IMR-90 (cell line): ENCODE data around the gene AKAP13. TPM values are rescaled to one million over a fixed set of nuclear protein-coding genes. Genes with fewer than 3 reads are reported as not detected.

Experiments
- ATAC-seq: fragments of 200-7000 bp; cut with Tn5 transposase; 2 replicates; pipeline ENCODE4 v1.9.1; 2020; ENCODE audit warnings: low read depth, mild to moderate bottlenecking, moderate library complexity
- BruUV-seq: library from RNA; stranded (reverse); fragments of 400-500 nt; replicated peaks from 2 replicates; lab custom pipeline; 2021; lab: Mats Ljungman, UMichigan
- CTCF ChIA-PET: fragments of 300-600 bp; formaldehyde crosslinking; extraction: SDS; loops from one replicate; lab custom pipeline; 2021; ENCODE audit warnings: antibody characterized with exemption; lab: Yijun Ruan, JAX
- POLR2A ChIA-PET: fragments of 300-600 bp; sonication (Branson Sonifier 250); formaldehyde crosslinking; loops from one replicate; lab custom pipeline; 2022; ENCODE audit warnings: antibody characterized with exemption; ENCODE audit not compliant: unreplicated experiment; lab: Charles Lee
- DNase-seq: peaks from one replicate; pipeline ENCODE4 v3.0.0; 2013
- H2AFZ ChIP-seq: replicated peaks from 2 replicates; pipeline ENCODE3; 2013; ENCODE audit warnings: low read length, mild to moderate bottlenecking; ENCODE audit not compliant: poor library complexity
- H2AK5ac ChIP-seq: 2 replicates; pipeline ENCODE4 v1.6.1; 2013; ENCODE audit warnings: low read depth, low read length, inconsistent platforms
- H2AK9ac ChIP-seq: replicated peaks from 2 replicates; pipeline ENCODE3; 2013; ENCODE audit warnings: mild to moderate bottlenecking, low read depth, low read length, moderate library complexity; ENCODE audit not compliant: poor library complexity
- H2BK120ac ChIP-seq: 2 replicates; pipeline ENCODE4 v1.6.1; 2013; ENCODE audit warnings: low read depth, low read length, inconsistent platforms
- H2BK15ac ChIP-seq: 3 replicates; pipeline ENCODE4 v1.6.1; 2013; ENCODE audit warnings: low read depth, low read length, inconsistent platforms
- H2BK20ac ChIP-seq: 2 replicates; pipeline ENCODE4 v1.6.1; 2013; ENCODE audit warnings: low read depth, mild to moderate bottlenecking, inconsistent platforms, low read length, moderate library complexity
- H2BK5ac ChIP-seq: 2 replicates; pipeline ENCODE4 v1.6.1; 2013; ENCODE audit warnings: mild to moderate bottlenecking, low read depth, low read length, inconsistent platforms; ENCODE audit not compliant: poor library complexity, severe bottlenecking
- H3K14ac ChIP-seq: replicated peaks from 2 replicates; pipeline ENCODE4 v1.6.1; 2013; ENCODE audit warnings: low read depth, low read length, inconsistent platforms
- H3K18ac ChIP-seq: 2 replicates; pipeline ENCODE4 v1.6.1; 2013; ENCODE audit warnings: low read depth, low read length, control low read depth
- H3K23ac ChIP-seq: 2 replicates; pipeline ENCODE4 v1.6.1; 2013; ENCODE audit warnings: low read depth, low read length, inconsistent platforms
- H3K27ac ChIP-seq: 2 replicates; pipeline ENCODE4 v1.5.1; 2013; ENCODE audit warnings: mild to moderate bottlenecking, control low read depth, low read length; ENCODE audit not compliant: insufficient read depth
- H3K27me3 ChIP-seq: 2 replicates; pipeline ENCODE4 v1.6.1; 2013; ENCODE audit warnings: low read length; ENCODE audit not compliant: control insufficient read depth, insufficient read depth
- H3K36me3 ChIP-seq: 2 replicates; pipeline ENCODE4 v1.6.1; 2013; ENCODE audit warnings: low read length, mixed read lengths; ENCODE audit not compliant: control insufficient read depth, insufficient read depth
- H3K4ac ChIP-seq: 2 replicates; pipeline ENCODE4 v1.6.1; 2013; ENCODE audit warnings: low read depth, low read length, inconsistent platforms
- H3K4me1 ChIP-seq: 2 replicates; pipeline ENCODE4 v1.6.1; 2013; ENCODE audit warnings: low read length, mixed read lengths; ENCODE audit not compliant: control insufficient read depth, insufficient read depth
- H3K4me2 ChIP-seq: 2 replicates; pipeline ENCODE4 v1.6.1; 2013; ENCODE audit warnings: low read depth, mild to moderate bottlenecking, control low read depth, low read length, moderate library complexity
- H3K4me3 ChIP-seq: 2 replicates; pipeline ENCODE4 v1.5.1; 2013; ENCODE audit warnings: low read depth, mild to moderate bottlenecking, control low read depth, low read length, moderate library complexity; ENCODE audit not compliant: insufficient read depth
- H3K56ac ChIP-seq: 2 replicates; pipeline ENCODE4 v1.6.1; 2013; ENCODE audit warnings: low read length, inconsistent platforms; ENCODE audit not compliant: insufficient read depth; ENCODE audit errors: extremely low read depth
- H3K79me1 ChIP-seq, 2 experiments: 2 replicates each; pipeline ENCODE4 v1.6.1; 2013; ENCODE audit warnings: low read length in 2 of 2, inconsistent platforms in 1 of 2, low read depth in 1 of 2
- H3K9ac ChIP-seq: 2 replicates; pipeline ENCODE4 v1.6.1; 2013; ENCODE audit warnings: low read depth, low read length, control low read depth
- H3K9me1 ChIP-seq: 2 replicates; pipeline ENCODE4 v1.6.1; 2013; ENCODE audit warnings: low read length, inconsistent platforms; ENCODE audit not compliant: insufficient read depth
- H3K9me3 ChIP-seq: 2 replicates; pipeline ENCODE4 v1.6.1; 2013; ENCODE audit warnings: low read length; ENCODE audit not compliant: control insufficient read depth, insufficient read depth
- H4K20me1 ChIP-seq: 2 replicates; pipeline ENCODE4 v1.6.1; 2013; ENCODE audit warnings: low read length, inconsistent platforms; ENCODE audit not compliant: insufficient read depth
- H4K5ac ChIP-seq: 2 replicates; pipeline ENCODE4 v1.6.1; 2013; ENCODE audit warnings: mild to moderate bottlenecking, low read depth, low read length, control low read depth
- H4K8ac ChIP-seq, 2 experiments: 2 replicates each; pipeline ENCODE4 v1.6.1; 2013; ENCODE audit warnings: low read depth in 2 of 2, low read length in 2 of 2, control low read depth in 1 of 2, inconsistent platforms in 1 of 2
- H4K91ac ChIP-seq: 2 replicates; pipeline ENCODE4 v1.6.1; 2013; ENCODE audit warnings: low read depth, low read length, inconsistent platforms; ENCODE audit not compliant: insufficient read depth
- CEBPB ChIP-seq: IDR thresholded peaks from 2 replicates; pipeline ENCODE4 v1.6.1; 2012; ENCODE audit warnings: low read depth, low read length, improper control_type of control experiment
- WGBS, 2 experiments: methylation state at CpG; one replicate each; pipeline versions ENCODE4 v1.1.5 to v1.1.7; 2013; ENCODE audit warnings: missing lambda C conversion rate in 2 of 2; ENCODE audit not compliant: insufficient read length in 1 of 2; ENCODE audit errors: extremely low coverage in 2 of 2; 5-methylcytosine and 5-hydroxymethylcytosine counted together
- dilution Hi-C: fragments of 300-500 bp; cut with HindIII; formaldehyde crosslinking; loops from one replicate; pipeline ENCODE4 v1.14.3; 2018; ENCODE audit warnings: low sequenced_read_pairs; ENCODE audit not compliant: unreplicated experiment
- in situ Hi-C: fragments of 300-500 bp; cut with MboI; formaldehyde crosslinking; loops from 3 replicates; pipeline ENCODE4 v1.14.3; 2019; ENCODE audit warnings: low sequenced_read_pairs, inconsistent platforms, mixed read lengths
- intact Hi-C: fragments of 100-400 bp; cut with micrococcal nuclease; formaldehyde crosslinking; loops from 2 replicates; pipeline ENCODE4 v1.10.0; 2022
- polyA plus RNA-seq, 3 experiments: library from polyadenylated mRNA; depleted of rRNA; stranded (reverse); fragments of >200 nt; gene quantifications; 2 replicates each; pipeline ENCODE4 v1.2.3, GENCODE V29; 2012; ENCODE audit warnings: low replicate concordance in 1 of 3
- total RNA-seq: library from RNA; depleted of rRNA; stranded (reverse); fragments of >200 nt; gene quantifications from 2 replicates; pipeline ENCODE4 v1.2.3, GENCODE V29; 2012

AKAP13 gene
- total and polyA plus RNA-seq, 2 of the 4 experiments (the other 2 are of a cell fraction): 10.4 to 46.4 TPM

DNA sequence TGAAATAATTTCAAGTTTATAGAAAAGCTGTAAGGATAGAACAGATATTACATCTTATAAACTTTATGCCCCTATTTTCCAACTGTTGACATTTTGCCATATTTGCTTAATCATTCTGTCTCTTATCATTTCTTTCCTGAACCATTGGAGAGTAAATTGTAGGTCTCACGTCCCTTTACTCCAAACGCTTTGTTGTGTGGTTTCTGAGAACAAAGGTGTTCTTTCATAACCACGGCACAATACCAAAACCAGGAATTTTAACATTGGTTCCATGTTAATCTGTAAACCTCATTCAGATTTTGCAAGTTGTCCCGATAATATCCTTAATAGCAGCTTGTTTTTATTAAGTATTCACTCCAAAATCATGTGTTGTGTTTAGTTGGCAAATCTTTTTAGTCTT lies 134.8 kb downstream of the AKAP13 start:
- no peak overlapping the region for H4K5ac ChIP-seq
- H3K4me2 ChIP-seq: no peak overlapping the region
- no peak overlapping the region for H3K56ac ChIP-seq
- no peak overlapping the region for H4K8ac ChIP-seq
- H3K9me1 ChIP-seq: 0 out of 2 replicates have a peak, but pooled peaks cover 2% of the 10 kb centered on the region
- H3K23ac ChIP-seq: no peak overlapping the region
- no peaks in the 10 kb centered on the region for H3K27me3 ChIP-seq
- peaks cover 2% of the 10 kb centered on the region for H3K4me1 ChIP-seq
- H3K79me1 ChIP-seq: peaks cover 23 to 73% of the 10 kb centered on the region in 2 experiments
- DNase-seq (no peak), ATAC-seq (no peak)
- no peak overlapping the region for H3K4me3 ChIP-seq
- dilution Hi-C loops (no loop called here), intact Hi-C loops (no loop called here), in situ Hi-C loops (no loop called here)
- CTCF ChIA-PET: no interaction called here
- H2BK5ac ChIP-seq: no peak overlapping the region
- H2AK5ac ChIP-seq: no peak overlapping the region
- no peaks in the 10 kb centered on the region for H3K9me3 ChIP-seq
- peaks cover 6% of the 10 kb centered on the region; the same call in 1 of the 2 replicates for H4K20me1 ChIP-seq
- no peak overlapping the region for H2BK20ac ChIP-seq
- BruUV-seq: no TSS peak
- H3K14ac ChIP-seq: no peak overlapping the region
- no peak overlapping the region for H2BK120ac ChIP-seq
- H2AK9ac ChIP-seq: no peak overlapping the region
- H3K9ac ChIP-seq: no peak overlapping the region
- no peak overlapping the region for H2AFZ ChIP-seq
- H4K91ac ChIP-seq: no peak overlapping the region
- no peak overlapping the region for H3K4ac ChIP-seq
- no peak for TF ChIP-seq CEBPB
- no CpG with 5 or more reads among the region's 4 CpGs for WGBS, 2 experiments
- no peak overlapping the region for H3K18ac ChIP-seq
- H2BK15ac ChIP-seq: no peak overlapping the region
- no peak overlapping the region for H3K27ac ChIP-seq
- H3K36me3 ChIP-seq: no peaks in the 10 kb centered on the region
- POLR2A ChIA-PET: no interaction called here
